Stomach (tissue), 9 donors: ENCODE data around the gene DNAJB9. TPM values are rescaled to one million over a fixed set of nuclear protein-coding genes. Genes with fewer than 3 reads are reported as not detected.

Experiments
- DNase-seq, 2 donors: peaks; one replicate each; pipeline versions ENCODE4 v3.0.0 to v3.0.0-alpha.2; 2013 to 2019
- H3K27ac ChIP-seq, 5 donors: fragments of 200-600 bp in 4 of 5; sonication (generic) in 4 of 5; one replicate each; pipeline ENCODE4 v1.5.1; 2013 to 2019; ENCODE audit warnings: mild to moderate bottlenecking in 1 of 5, moderate library complexity in 1 of 5
- H3K27me3 ChIP-seq, 3 donors: fragments of 200-600 bp; sonication (generic); one replicate each; pipeline ENCODE4 v1.5.1; 2017 to 2019; ENCODE audit warnings: mixed run types in 1 of 3
- H3K36me3 ChIP-seq, 4 donors: fragments of 200-600 bp; sonication (generic); 1 replicate in 3 of 4; 2 replicates in 1 of 4; pipeline ENCODE4 v1.5.1; 2016 to 2019
- H3K4me1 ChIP-seq, 4 donors: fragments of 200-600 bp; sonication (generic); one replicate each; pipeline ENCODE4 v1.5.1; 2016 to 2019
- H3K4me3 ChIP-seq, 4 donors: fragments of 200-600 bp; sonication (generic) in 3 of 4; one replicate each; pipeline ENCODE4 v1.5.1; 2016 to 2019; ENCODE audit warnings: mild to moderate bottlenecking in 1 of 4
- H3K9me3 ChIP-seq, 4 donors: fragments of 200-600 bp; sonication (generic); one replicate each; pipeline ENCODE4 v1.5.1; 2016 to 2019
- EP300 ChIP-seq: sonication (generic); formaldehyde crosslinking; IDR thresholded peaks from one replicate; pipeline ENCODE4 v1.6.1; 2017; ENCODE audit warnings: antibody characterized with exemption
- POLR2A ChIP-seq, 4 donors: fragments of 450-650 bp; IDR thresholded peaks; one replicate each; pipeline ENCODE4 v1.6.1; 2016; ENCODE audit warnings: antibody characterized with exemption in 4 of 4, control low read depth in 2 of 4, mild to moderate bottlenecking in 1 of 4, moderate library complexity in 1 of 4
- POLR2AphosphoS5 ChIP-seq, 3 donors: sonication (generic); formaldehyde crosslinking; IDR thresholded peaks; one replicate each; pipeline ENCODE4 v1.6.1; 2016; ENCODE audit warnings: antibody characterized with exemption in 3 of 3
- WGBS, 5 donors: extraction: QIAGEN DNeasy Blood & Tissue Kit in 3 of 5; methylation state at CpG; one replicate each; pipeline versions ENCODE4 v1.1.5 to v1.1.7; 2013 to 2018; 5-methylcytosine and 5-hydroxymethylcytosine counted together
- intact Hi-C: fragments of 100-400 bp; cut with DNase I; formaldehyde crosslinking; loops from one replicate; pipeline ENCODE4 v1.15.1; 2023; ENCODE audit warnings: low total_unique reads
- polyA plus RNA-seq, 3 donors: library from polyadenylated mRNA; stranded (reverse); fragments of 200-250 nt; gene quantifications; one replicate each; pipeline ENCODE4 v1.2.3, GENCODE V29; 2013
- total RNA-seq, 5 donors: library from RNA; depleted of rRNA; stranded (reverse); fragments of >200 nt; gene quantifications; one replicate each; pipeline versions ENCODE4 v1.1.0 to v1.2.3, GENCODE V29; 2014 to 2016
- TF ChIP-seq, protein P1 (sequence below), 7 experiments: fragments of 450-650 bp in 4 of 7; fragments of 200-600 bp in 3 of 7; sonication (generic) in 3 of 7; IDR thresholded peaks; one replicate each; pipeline ENCODE4 v1.5.1; 2016 to 2019; ENCODE audit warnings: antibody characterized with exemption in 7 of 7, control low read depth in 2 of 7, mild to moderate bottlenecking in 1 of 7
- donor health status: healthy with polysubstance abuse.
- donor health status: Bipolar disorder and iron deficiency.
- donor health status: healthy.

The DNAJB9 gene
- total and polyA plus RNA-seq, 8 donors, result 2.6 to 218 (median 15.3) TPM

DNA sequence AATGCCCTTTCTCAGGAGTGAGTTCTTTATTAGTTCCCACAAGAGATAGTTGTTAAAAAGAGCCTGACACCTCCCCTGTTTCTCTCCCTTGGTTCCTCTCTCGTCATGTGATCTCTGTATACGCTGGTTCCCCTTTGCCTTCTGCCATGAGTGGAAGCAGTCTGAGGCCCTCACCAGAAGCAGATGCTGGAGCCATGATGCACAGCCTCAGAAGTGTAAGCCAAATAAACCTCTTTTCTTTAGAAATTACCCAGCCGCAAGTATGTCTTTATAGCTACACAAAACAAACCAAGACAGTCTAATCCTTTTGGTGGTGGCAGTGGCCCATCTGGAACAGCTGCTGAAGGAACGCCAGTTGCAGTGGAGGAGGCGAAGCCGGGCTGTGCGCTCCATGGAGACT is 9.3 kb downstream of the DNAJB9 start:
- Histone ChIP-seq H3K27me3 (no peaks in the 10 kb centered on the region), H3K4me3 (no peak overlapping the region), H3K4me1 (peaks cover 0 to 1% (median 0%) of the 10 kb centered on the region in 4 donors), H3K9me3 (peaks cover 0 to 10% (median 1%) of the 10 kb centered on the region in 4 donors), H3K36me3 (peaks cover 10 to 33% (median 30%) of the 10 kb centered on the region in 4 donors), H3K27ac (no peak overlapping the region)
- no peak for DNase-seq
- 93 to 98% (median 95%) methylated on average over 7 of the region's 7 CpGs for WGBS, 5 donors
- intact Hi-C loops, result no loop called here
- TF ChIP-seq EP300 (no peak), POLR2AphosphoS5 (IDR thresholded peaks at IDR 0.05) (no peak), POLR2A (IDR thresholded peaks at IDR 0.05) (no peak)
- TF ChIP-seq, protein P1, sequence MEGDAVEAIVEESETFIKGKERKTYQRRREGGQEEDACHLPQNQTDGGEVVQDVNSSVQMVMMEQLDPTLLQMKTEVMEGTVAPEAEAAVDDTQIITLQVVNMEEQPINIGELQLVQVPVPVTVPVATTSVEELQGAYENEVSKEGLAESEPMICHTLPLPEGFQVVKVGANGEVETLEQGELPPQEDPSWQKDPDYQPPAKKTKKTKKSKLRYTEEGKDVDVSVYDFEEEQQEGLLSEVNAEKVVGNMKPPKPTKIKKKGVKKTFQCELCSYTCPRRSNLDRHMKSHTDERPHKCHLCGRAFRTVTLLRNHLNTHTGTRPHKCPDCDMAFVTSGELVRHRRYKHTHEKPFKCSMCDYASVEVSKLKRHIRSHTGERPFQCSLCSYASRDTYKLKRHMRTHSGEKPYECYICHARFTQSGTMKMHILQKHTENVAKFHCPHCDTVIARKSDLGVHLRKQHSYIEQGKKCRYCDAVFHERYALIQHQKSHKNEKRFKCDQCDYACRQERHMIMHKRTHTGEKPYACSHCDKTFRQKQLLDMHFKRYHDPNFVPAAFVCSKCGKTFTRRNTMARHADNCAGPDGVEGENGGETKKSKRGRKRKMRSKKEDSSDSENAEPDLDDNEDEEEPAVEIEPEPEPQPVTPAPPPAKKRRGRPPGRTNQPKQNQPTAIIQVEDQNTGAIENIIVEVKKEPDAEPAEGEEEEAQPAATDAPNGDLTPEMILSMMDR (IDR thresholded peaks at IDR 0.05), result no peak

DNA sequence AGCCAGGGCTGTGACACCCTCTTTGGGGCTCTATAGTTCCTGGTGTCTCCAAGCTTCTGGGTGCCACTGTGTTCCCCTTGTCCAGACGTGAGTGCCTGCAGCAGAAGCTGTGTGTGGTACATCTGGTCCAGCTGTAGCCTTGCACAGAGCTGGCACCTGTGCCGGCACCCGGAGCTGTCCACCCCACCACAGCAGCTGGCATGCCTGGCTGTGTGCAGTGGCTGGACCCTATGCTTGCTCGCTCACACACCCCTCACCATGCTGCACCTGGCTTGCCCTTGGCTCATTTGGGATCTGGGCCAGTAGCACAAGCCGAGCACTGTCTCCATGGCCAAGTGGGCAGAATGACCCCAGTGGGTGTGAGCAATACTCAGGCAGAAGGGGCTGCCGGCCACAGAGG is 10.6 kb downstream of the DNAJB9 start:
- intact Hi-C loops, result no loop called here
- peaks cover 10 to 23% (median 20%) of the 10 kb centered on the region in 4 donors for H3K36me3 ChIP-seq
- no peak for TF ChIP-seq POLR2AphosphoS5 (IDR thresholded peaks at IDR 0.05)
- TF ChIP-seq, protein P1 (IDR thresholded peaks at IDR 0.05), result no peak
- no peak for TF ChIP-seq EP300
- TF ChIP-seq POLR2A (IDR thresholded peaks at IDR 0.05), result no peak
- peaks cover 0 to 10% (median 1%) of the 10 kb centered on the region in 4 donors for H3K9me3 ChIP-seq
- no peaks in the 10 kb centered on the region for H3K4me1 ChIP-seq
- 75 to 86% (median 79%) methylated on average over 2 to 6 of the region's 6 CpGs for WGBS, 5 donors
- no peak overlapping the region for H3K27ac ChIP-seq
- no peak for DNase-seq
- H3K27me3 ChIP-seq, result no peaks in the 10 kb centered on the region
- H3K4me3 ChIP-seq, result no peak overlapping the region

DNA sequence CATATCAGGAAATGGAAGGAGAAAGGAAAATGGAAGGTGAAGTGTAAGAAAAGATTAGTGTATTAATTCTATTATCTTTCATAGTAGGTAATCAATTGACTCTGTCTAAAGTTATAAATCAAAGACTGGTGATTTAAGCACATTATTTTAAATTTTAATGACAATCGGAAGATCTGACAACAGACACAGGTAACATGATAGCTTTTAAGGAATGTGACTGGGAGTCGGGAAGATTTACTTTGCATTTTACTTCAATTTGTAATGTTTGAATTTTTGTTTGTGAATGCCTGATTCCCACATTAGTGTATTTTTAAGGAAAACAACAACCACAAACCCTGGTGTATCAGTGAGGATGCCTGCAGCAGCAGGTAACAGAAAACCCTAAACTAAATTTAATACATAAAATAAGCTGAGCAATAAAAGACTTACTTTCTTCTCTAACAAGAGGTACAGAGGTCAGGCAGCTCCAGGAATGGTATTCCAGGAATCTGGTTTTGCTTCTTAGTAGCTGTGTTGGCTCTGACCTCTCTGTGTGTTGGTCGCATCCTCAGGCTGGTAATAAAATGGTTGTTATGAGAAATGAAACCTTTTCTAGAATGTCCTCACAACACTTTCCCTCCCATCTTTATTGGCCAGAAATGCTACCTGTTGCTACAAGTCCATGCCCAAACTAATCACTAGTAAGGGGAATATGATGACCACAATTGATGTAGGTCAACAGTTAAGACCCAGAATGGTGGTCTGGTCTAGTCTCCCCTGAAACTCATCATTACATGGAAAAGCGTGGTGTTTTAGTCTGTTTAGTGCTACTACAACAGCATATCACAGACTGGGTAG is 12.2 kb downstream of the DNAJB9 start:
- WGBS, 5 donors, result 65 to 75% (median 67%) methylated on average over 4 of the region's 4 CpGs
- H3K27ac ChIP-seq, result no peak overlapping the region

DNA sequence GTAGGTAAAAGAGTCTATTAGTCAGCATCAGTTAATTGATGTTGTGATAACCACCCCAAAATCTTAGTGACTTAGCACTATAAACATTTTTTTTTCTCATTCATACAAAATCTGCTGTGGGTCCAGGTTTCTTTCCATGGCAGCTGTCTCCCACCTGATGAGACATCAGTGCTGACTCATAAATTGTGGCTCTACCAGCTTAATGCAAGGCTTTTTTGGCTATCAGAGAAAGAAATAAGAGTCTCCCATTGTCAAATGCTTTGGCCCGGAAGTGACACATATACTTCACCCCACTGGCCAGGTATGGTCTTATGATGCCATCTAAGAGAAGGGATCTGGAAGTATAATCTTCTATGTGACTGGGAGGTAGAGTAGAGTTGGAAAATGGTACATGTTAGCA is 14.5 kb downstream of the DNAJB9 start:
- intact Hi-C loops, result no loop called here

More for the DNA sequence above, 12.2 kb downstream of the DNAJB9 start:
- DNase-seq, result no peak
- Histone ChIP-seq H3K4me3 (no peak overlapping the region), H3K4me1 (no peaks in the 10 kb centered on the region), H3K27me3 (no peaks in the 10 kb centered on the region), H3K36me3 (peaks cover 8 to 20% (median 13%) of the 10 kb centered on the region in 4 donors), H3K9me3 (peaks cover 0 to 10% (median 1%) of the 10 kb centered on the region in 4 donors)
- TF ChIP-seq POLR2AphosphoS5 (IDR thresholded peaks at IDR 0.05) (no peak), POLR2A (IDR thresholded peaks at IDR 0.05) (no peak), EP300 (no peak)
- TF ChIP-seq, protein P1 (IDR thresholded peaks at IDR 0.05), result no peak
- intact Hi-C loops, result no loop called here

More for the DNA sequence above, 14.5 kb downstream of the DNAJB9 start:
- no peak for DNase-seq
- Histone ChIP-seq H3K27ac (no peak overlapping the region), H3K9me3 (peaks cover 0 to 7% (median 1%) of the 10 kb centered on the region in 4 donors), H3K36me3 (peaks cover 4 to 14% (median 9%) of the 10 kb centered on the region in 4 donors), H3K4me3 (no peak overlapping the region), H3K27me3 (no peaks in the 10 kb centered on the region), H3K4me1 (no peaks in the 10 kb centered on the region)
- TF ChIP-seq POLR2AphosphoS5 (IDR thresholded peaks at IDR 0.05) (no peak), EP300 (no peak), POLR2A (IDR thresholded peaks at IDR 0.05) (no peak)
- TF ChIP-seq, protein P1 (IDR thresholded peaks at IDR 0.05), result no peak
- WGBS, 5 donors, result 93 to 100% (median 96%) methylated on average over 1 of the region's 1 CpG
